Measurements from ENCODE around the gene PPM1H. TPM values are rescaled to one million over a fixed set of nuclear protein-coding genes. Genes with fewer than 3 reads are reported as not detected.

PPM1H gene
- total and polyA plus RNA-seq, 4 donors: 2.3 to 7.2 (median 4.1) TPM

DNA sequence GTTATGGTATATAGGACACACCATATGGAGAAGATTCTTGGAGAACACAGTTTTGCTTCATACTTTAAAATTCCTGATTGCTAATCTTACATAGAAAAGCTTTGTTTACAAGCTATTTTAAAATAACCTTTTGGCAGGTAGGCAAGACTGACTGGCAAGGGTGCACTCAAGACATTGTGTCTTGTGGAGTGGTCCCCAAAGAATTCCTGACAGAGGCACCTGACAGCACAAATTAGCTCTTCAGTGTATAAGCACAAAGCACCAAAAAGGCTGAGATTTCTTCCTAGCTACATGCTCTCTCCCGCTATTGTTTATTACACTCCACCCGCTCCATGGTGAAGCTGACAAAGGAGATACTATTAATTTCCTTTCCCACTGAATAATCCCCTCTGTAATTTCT lies 329.0 kb downstream of the PPM1H start:
- H3K27ac ChIP-seq (ENCODE audit: low read depth in 1 of 2, low read length in 2 of 2): no peak overlapping the region
- H3K27me3 ChIP-seq (ENCODE audit: control insufficient read depth in 4 of 4, insufficient read depth in 4 of 4, low read length in 3 of 4): no peaks in the 10 kb centered on the region
- no peak overlapping the region for H3K4me3 ChIP-seq (ENCODE audit: low read depth in 1 of 3, low read length in 3 of 3)
- TF ChIP-seq SP1 (IDR thresholded peaks at IDR 0.05) (no peak), EGR1 (IDR thresholded peaks at IDR 0.05; ENCODE audit: low read depth in 2 of 2) (no peak)
- DNase-seq (ENCODE audit: low spot score): no peak
- no peaks in the 10 kb centered on the region for H3K9me3 ChIP-seq (ENCODE audit: control insufficient read depth in 4 of 4, low read length in 3 of 4)
- over 99% methylated on average over 2 of the region's 2 CpGs for WGBS
- H3K9ac ChIP-seq (ENCODE audit: low read depth in 1 of 2, low read length in 2 of 2): no peak overlapping the region
- peaks cover 0 to 12% (median 6%) of the 10 kb centered on the region in 4 donors for H3K4me1 ChIP-seq (ENCODE audit: control insufficient read depth in 4 of 4, insufficient read depth in 4 of 4, low read length in 3 of 4)
- no peaks in the 10 kb centered on the region for H3K36me3 ChIP-seq (ENCODE audit: control insufficient read depth in 4 of 4, insufficient read depth in 3 of 4, low read depth in 1 of 4, low read length in 3 of 4)

DNA sequence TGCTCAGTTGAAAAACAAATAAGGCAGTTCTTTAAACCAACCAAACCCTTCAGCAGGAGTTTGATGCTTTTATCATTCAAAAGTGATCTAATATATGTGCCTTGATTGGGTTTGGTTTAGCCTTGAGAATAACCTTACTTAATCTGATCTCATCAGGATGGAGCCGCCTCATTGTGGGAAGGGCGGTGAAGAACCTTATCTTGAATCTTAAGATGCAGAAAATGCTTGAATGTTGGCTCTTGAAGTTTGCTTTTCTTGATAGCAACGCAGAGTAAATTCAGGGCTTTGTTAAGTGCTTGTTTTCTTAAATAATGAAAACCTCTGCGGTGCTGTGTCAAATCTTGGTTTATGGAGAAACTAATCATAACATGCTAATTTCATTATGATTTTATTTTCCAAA lies 330.1 kb downstream of the PPM1H start:
- Histone ChIP-seq H3K36me3 (ENCODE audit: control insufficient read depth in 4 of 4, insufficient read depth in 3 of 4, low read depth in 1 of 4, low read length in 3 of 4) (no peaks in the 10 kb centered on the region), H3K9me3 (ENCODE audit: control insufficient read depth in 4 of 4, low read length in 3 of 4) (no peaks in the 10 kb centered on the region), H3K27me3 (ENCODE audit: control insufficient read depth in 4 of 4, insufficient read depth in 4 of 4, low read length in 3 of 4) (no peaks in the 10 kb centered on the region), H3K27ac (ENCODE audit: low read depth in 1 of 2, low read length in 2 of 2) (no peak overlapping the region), H3K9ac (ENCODE audit: low read depth in 1 of 2, low read length in 2 of 2) (no peak overlapping the region), H3K4me3 (ENCODE audit: low read depth in 1 of 3, low read length in 3 of 3) (no peak overlapping the region), H3K4me1 (ENCODE audit: control insufficient read depth in 4 of 4, insufficient read depth in 4 of 4, low read length in 3 of 4) (peaks cover 0 to 12% (median 6%) of the 10 kb centered on the region in 4 donors)
- WGBS: 80% methylated on average over 4 of the region's 4 CpGs
- no peak for DNase-seq (ENCODE audit: low spot score)
- TF ChIP-seq, protein P1, sequence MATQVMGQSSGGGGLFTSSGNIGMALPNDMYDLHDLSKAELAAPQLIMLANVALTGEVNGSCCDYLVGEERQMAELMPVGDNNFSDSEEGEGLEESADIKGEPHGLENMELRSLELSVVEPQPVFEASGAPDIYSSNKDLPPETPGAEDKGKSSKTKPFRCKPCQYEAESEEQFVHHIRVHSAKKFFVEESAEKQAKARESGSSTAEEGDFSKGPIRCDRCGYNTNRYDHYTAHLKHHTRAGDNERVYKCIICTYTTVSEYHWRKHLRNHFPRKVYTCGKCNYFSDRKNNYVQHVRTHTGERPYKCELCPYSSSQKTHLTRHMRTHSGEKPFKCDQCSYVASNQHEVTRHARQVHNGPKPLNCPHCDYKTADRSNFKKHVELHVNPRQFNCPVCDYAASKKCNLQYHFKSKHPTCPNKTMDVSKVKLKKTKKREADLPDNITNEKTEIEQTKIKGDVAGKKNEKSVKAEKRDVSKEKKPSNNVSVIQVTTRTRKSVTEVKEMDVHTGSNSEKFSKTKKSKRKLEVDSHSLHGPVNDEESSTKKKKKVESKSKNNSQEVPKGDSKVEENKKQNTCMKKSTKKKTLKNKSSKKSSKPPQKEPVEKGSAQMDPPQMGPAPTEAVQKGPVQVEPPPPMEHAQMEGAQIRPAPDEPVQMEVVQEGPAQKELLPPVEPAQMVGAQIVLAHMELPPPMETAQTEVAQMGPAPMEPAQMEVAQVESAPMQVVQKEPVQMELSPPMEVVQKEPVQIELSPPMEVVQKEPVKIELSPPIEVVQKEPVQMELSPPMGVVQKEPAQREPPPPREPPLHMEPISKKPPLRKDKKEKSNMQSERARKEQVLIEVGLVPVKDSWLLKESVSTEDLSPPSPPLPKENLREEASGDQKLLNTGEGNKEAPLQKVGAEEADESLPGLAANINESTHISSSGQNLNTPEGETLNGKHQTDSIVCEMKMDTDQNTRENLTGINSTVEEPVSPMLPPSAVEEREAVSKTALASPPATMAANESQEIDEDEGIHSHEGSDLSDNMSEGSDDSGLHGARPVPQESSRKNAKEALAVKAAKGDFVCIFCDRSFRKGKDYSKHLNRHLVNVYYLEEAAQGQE (IDR thresholded peaks at IDR 0.05): no peak
- TF ChIP-seq RAD21 (IDR thresholded peaks at IDR 0.05): no peak
- TF ChIP-seq FOXA1 (IDR thresholded peaks at IDR 0.05): no peak

DNA sequence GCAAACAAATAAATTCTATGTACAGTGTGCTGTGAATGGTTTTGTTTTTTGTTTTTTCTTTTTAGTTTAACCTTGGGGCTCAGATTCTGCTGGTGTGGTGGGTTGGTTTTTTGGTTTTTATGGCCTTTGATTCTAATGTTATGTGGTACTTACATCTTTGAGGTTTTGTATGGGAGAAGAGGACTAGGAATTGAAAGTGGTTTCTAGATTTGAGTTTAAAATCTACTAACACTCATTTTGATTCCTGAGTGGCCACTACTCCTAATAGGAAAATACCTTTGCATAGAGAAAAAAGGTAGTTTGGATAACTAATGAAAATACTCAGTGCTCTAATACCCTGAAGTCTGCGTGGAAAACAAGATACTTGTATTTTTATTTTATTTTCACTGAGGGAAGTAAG lies 330.6 kb downstream of the PPM1H start:
- H3K36me3 ChIP-seq (ENCODE audit: control insufficient read depth in 4 of 4, insufficient read depth in 3 of 4, low read depth in 1 of 4, low read length in 3 of 4): no peaks in the 10 kb centered on the region
- no peak overlapping the region for H3K9ac ChIP-seq (ENCODE audit: low read depth in 1 of 2, low read length in 2 of 2)
- H3K27me3 ChIP-seq (ENCODE audit: control insufficient read depth in 4 of 4, insufficient read depth in 4 of 4, low read length in 3 of 4): no peaks in the 10 kb centered on the region
- DNase-seq (ENCODE audit: low spot score): no peak
- no peak overlapping the region for H3K27ac ChIP-seq (ENCODE audit: low read depth in 1 of 2, low read length in 2 of 2)
- TF ChIP-seq JUND (IDR thresholded peaks at IDR 0.05) (no peak), YY1 (IDR thresholded peaks at IDR 0.05) (no peak), HNF4G (IDR thresholded peaks at IDR 0.05) (no peak), HNF4A (conservative IDR thresholded peaks at IDR 0.05) (no peak), GABPA (IDR thresholded peaks at IDR 0.05 in 1 of 2, conservative IDR thresholded peaks at IDR 0.05 in 1 of 2) (no peak), TAF1 (conservative IDR thresholded peaks at IDR 0.05) (no peak), FOXA2 (IDR thresholded peaks at IDR 0.05) (no peak), RXRA (IDR thresholded peaks at IDR 0.05) (no peak), FOXA1 (IDR thresholded peaks at IDR 0.05) (no peak), RAD21 (IDR thresholded peaks at IDR 0.05) (no peak), EGR1 (IDR thresholded peaks at IDR 0.05; ENCODE audit: low read depth in 2 of 2) (no peak)
- TF ChIP-seq, protein P2, sequence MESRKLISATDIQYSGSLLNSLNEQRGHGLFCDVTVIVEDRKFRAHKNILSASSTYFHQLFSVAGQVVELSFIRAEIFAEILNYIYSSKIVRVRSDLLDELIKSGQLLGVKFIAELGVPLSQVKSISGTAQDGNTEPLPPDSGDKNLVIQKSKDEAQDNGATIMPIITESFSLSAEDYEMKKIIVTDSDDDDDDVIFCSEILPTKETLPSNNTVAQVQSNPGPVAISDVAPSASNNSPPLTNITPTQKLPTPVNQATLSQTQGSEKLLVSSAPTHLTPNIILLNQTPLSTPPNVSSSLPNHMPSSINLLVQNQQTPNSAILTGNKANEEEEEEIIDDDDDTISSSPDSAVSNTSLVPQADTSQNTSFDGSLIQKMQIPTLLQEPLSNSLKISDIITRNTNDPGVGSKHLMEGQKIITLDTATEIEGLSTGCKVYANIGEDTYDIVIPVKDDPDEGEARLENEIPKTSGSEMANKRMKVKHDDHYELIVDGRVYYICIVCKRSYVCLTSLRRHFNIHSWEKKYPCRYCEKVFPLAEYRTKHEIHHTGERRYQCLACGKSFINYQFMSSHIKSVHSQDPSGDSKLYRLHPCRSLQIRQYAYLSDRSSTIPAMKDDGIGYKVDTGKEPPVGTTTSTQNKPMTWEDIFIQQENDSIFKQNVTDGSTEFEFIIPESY (IDR thresholded peaks at IDR 0.05): no peak
- TF ChIP-seq, protein P3, sequence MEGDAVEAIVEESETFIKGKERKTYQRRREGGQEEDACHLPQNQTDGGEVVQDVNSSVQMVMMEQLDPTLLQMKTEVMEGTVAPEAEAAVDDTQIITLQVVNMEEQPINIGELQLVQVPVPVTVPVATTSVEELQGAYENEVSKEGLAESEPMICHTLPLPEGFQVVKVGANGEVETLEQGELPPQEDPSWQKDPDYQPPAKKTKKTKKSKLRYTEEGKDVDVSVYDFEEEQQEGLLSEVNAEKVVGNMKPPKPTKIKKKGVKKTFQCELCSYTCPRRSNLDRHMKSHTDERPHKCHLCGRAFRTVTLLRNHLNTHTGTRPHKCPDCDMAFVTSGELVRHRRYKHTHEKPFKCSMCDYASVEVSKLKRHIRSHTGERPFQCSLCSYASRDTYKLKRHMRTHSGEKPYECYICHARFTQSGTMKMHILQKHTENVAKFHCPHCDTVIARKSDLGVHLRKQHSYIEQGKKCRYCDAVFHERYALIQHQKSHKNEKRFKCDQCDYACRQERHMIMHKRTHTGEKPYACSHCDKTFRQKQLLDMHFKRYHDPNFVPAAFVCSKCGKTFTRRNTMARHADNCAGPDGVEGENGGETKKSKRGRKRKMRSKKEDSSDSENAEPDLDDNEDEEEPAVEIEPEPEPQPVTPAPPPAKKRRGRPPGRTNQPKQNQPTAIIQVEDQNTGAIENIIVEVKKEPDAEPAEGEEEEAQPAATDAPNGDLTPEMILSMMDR (IDR thresholded peaks at IDR 0.05; ENCODE audit: low read depth, low read length, missing input control): no peak
- TF ChIP-seq, protein P4, sequence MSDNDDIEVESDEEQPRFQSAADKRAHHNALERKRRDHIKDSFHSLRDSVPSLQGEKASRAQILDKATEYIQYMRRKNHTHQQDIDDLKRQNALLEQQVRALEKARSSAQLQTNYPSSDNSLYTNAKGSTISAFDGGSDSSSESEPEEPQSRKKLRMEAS (IDR thresholded peaks at IDR 0.05): no peak
- TF ChIP-seq, protein P5, sequence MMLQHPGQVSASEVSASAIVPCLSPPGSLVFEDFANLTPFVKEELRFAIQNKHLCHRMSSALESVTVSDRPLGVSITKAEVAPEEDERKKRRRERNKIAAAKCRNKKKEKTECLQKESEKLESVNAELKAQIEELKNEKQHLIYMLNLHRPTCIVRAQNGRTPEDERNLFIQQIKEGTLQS (IDR thresholded peaks at IDR 0.05): no peak
- TF ChIP-seq, protein P1 (IDR thresholded peaks at IDR 0.05): no peak
- no peaks in the 10 kb centered on the region for H3K9me3 ChIP-seq (ENCODE audit: control insufficient read depth in 4 of 4, low read length in 3 of 4)
- H3K4me3 ChIP-seq (ENCODE audit: low read depth in 1 of 3, low read length in 3 of 3): peak overlapping the region in 1 of 3 donors; percentile 90
- WGBS: 85% methylated on average over 1 of the region's 1 CpG
- peaks cover 0 to 12% (median 6%) of the 10 kb centered on the region in 4 donors for H3K4me1 ChIP-seq (ENCODE audit: control insufficient read depth in 4 of 4, insufficient read depth in 4 of 4, low read length in 3 of 4)

All from liver (tissue), 9 donors.